ENCODE results near the gene SNX4. TPM values are rescaled to one million over a fixed set of nuclear protein-coding genes. Genes with fewer than 3 reads are reported as not detected.

The SNX4 gene
- total RNA-seq, 1 donor from 2014 or later = 27.5 TPM

DNA sequence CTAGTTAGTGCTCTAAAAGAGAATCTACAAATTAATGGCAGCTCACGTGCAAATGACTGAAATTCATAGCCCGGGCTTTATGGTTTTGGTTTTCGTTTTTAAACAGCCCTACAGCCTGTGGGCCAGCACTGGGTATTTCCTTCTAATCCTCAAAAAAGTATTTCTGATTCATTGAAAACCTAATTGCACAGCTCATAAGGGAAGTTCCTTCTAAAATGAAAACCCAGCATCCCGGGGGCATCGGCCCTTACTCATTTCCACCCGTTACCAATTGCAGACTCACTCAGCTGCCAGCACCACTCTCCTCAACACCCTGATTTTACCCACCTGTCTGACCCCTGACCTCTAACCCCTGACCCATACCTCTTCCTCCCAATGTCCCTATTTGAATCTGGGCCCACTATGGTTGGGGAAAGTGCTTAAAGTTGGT lies 85.4 kb downstream of the SNX4 start:
- Histone ChIP-seq H3K27me3 (no peaks in the 10 kb centered on the region), H3K4me1 (no peaks in the 10 kb centered on the region), H3K36me3 (no peaks in the 10 kb centered on the region), H3K4me3 (no peak overlapping the region), H3K27ac (no peak overlapping the region), H3K9me3 (no peaks in the 10 kb centered on the region)
- no peak for TF ChIP-seq CTCF (IDR thresholded peaks at IDR 0.05)
- TF ChIP-seq POLR2A (IDR thresholded peaks at IDR 0.05) = no peak
- TF ChIP-seq POLR2AphosphoS5 (IDR thresholded peaks at IDR 0.05; ENCODE audit: insufficient read depth in 1 of 2, low read depth in 1 of 2) = no peak
- intact Hi-C loops (cut with DNase I) = loop anchor here (5.0 kb wide), 1 partner anchor 437 kb away; no protein-coding TSS in a partner anchor
- no peak for DNase-seq (ENCODE audit: extremely low spot score in 2 of 2)

GRCh38 chr3:125433611-125434041 lies 86.4 kb downstream of the SNX4 start:
- DNase-seq (ENCODE audit: extremely low spot score in 2 of 2) = peak in 1 of 2 donors; percentile 93
- intact Hi-C loops (cut with DNase I) = no loop called here

DNA sequence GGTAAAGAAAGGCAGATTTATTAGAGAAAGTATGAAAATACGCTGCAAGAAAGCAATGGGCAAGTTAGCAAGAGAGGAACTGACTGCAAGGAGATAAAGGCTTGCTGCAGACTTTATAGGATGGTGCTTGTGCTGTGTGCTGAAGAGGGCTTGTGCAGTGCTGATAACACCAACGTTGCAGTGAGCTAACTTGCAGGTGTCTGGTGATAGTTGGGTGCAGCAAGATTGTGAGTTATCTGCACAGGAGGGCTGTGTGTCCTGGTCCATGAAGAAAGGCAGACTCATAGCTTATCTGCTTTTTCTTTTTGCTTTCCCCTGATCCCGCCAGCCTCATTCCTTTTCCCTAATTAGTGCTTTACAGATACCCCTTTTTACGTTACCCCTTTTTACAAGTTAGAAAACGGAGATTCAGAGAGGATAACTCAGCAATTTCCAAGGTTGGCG lies 86.9 kb downstream of the SNX4 start:
- H3K27ac ChIP-seq = no peak overlapping the region
- no peaks in the 10 kb centered on the region for H3K4me1 ChIP-seq
- H3K36me3 ChIP-seq = no peaks in the 10 kb centered on the region
- DNase-seq (ENCODE audit: extremely low spot score in 2 of 2) = no peak
- no peaks in the 10 kb centered on the region for H3K9me3 ChIP-seq
- H3K27me3 ChIP-seq = no peaks in the 10 kb centered on the region
- intact Hi-C loops (cut with DNase I) = no loop called here
- no peak for TF ChIP-seq CTCF (IDR thresholded peaks at IDR 0.05)
- no peak for TF ChIP-seq POLR2A (IDR thresholded peaks at IDR 0.05)
- TF ChIP-seq POLR2AphosphoS5 (IDR thresholded peaks at IDR 0.05; ENCODE audit: insufficient read depth in 1 of 2, low read depth in 1 of 2) = no peak
- no peak overlapping the region for H3K4me3 ChIP-seq

More at GRCh38 chr3:125433611-125434041, 86.4 kb downstream of the SNX4 start:
- no peaks in the 10 kb centered on the region for H3K36me3 ChIP-seq
- H3K27ac ChIP-seq = no peak overlapping the region
- no peaks in the 10 kb centered on the region for H3K27me3 ChIP-seq
- no peak overlapping the region for H3K4me3 ChIP-seq
- no peak for TF ChIP-seq POLR2A (IDR thresholded peaks at IDR 0.05)
- no peak for TF ChIP-seq POLR2AphosphoS5 (IDR thresholded peaks at IDR 0.05; ENCODE audit: insufficient read depth in 1 of 2, low read depth in 1 of 2)
- TF ChIP-seq CTCF (IDR thresholded peaks at IDR 0.05) = no peak
- no peaks in the 10 kb centered on the region for H3K9me3 ChIP-seq
- no peaks in the 10 kb centered on the region for H3K4me1 ChIP-seq

DNA sequence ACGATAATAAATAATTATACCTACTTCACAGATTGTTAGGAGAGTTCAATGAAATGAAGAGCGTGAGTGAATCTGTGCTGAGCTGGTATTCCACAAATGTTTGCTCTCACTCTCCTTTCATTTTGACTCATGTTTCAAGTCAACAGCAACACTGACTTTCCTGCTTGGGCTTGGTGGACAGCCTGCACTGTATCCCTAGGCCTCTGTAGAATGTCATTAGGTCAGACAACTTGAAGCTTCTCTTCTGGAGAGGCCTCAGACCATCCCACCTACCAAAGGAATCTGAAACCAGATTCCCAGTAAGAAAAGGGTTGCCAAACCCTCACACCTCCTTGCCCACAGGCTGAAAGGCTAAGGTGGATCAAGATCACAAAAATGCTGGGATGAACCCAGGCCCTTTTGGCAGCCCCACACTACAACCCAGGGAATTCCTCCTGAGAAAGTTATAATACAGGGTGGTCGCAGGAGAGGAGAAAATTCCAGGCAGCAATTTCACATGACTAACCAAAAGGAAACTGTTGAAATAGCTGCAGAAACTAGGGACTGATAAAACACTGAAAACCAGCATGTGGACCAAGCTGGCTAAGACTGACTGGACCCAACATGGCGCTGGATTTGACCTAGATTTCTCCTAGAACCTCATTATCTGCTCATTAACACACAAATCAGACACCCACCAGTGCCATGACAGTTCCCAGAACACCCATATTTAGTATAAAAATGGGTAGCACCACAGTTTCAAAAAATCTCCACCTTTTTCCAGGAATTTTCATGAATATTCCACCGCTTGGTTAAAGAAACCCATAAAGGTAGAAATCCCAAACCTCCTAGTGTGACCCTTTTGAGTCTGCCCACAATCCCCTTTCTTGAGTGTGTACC lies 87.9 kb downstream of the SNX4 start:
- Histone ChIP-seq H3K36me3 (no peaks in the 10 kb centered on the region), H3K27ac (no peak overlapping the region), H3K4me3 (no peak overlapping the region), H3K4me1 (no peaks in the 10 kb centered on the region), H3K9me3 (no peaks in the 10 kb centered on the region), H3K27me3 (no peaks in the 10 kb centered on the region)
- no peak for TF ChIP-seq CTCF (IDR thresholded peaks at IDR 0.05)
- intact Hi-C loops (cut with DNase I) = no loop called here
- no peak for DNase-seq (ENCODE audit: extremely low spot score in 2 of 2)

DNA sequence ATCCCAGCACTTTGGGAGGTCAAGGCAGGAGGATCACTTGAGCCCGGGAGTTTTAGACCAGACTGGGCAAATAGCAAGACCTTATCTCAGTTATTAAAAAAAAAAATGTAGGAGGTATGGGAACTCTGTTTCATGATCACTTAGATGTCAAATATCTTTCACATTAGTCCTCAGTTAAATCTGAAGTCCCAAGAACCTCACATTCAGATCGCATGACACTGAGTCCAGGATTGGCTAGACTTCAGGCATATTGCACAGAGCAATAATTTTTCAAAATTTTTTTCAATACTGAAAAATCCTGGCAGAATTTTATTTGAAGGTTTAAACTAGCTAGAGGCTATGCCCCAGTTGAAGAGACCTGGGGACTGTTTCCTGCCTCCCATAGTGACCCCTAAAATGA lies 88.6 kb downstream of the SNX4 start:
- intact Hi-C loops (cut with DNase I) = no loop called here
- Histone ChIP-seq H3K36me3 (no peaks in the 10 kb centered on the region), H3K9me3 (no peaks in the 10 kb centered on the region), H3K27me3 (no peaks in the 10 kb centered on the region), H3K27ac (no peak overlapping the region), H3K4me1 (no peaks in the 10 kb centered on the region), H3K4me3 (no peak overlapping the region)
- no peak for DNase-seq (ENCODE audit: extremely low spot score in 2 of 2)
- no peak for TF ChIP-seq CTCF (IDR thresholded peaks at IDR 0.05)
- no peak for TF ChIP-seq POLR2A (IDR thresholded peaks at IDR 0.05)
- TF ChIP-seq POLR2AphosphoS5 (IDR thresholded peaks at IDR 0.05; ENCODE audit: insufficient read depth in 1 of 2, low read depth in 1 of 2) = no peak
